GM12864 (cell line): ENCODE data around the gene MFF.

Experiments
- DNase-seq: peaks from one replicate; pipeline ENCODE4 v3.0.0-alpha.2; 2011; ENCODE audit warnings: low read depth
- H3K4me3 ChIP-seq: 2 replicates; pipeline ENCODE4 v1.5.1; 2011; ENCODE audit warnings: mild to moderate bottlenecking, low read depth, low read length, control low read depth
- CTCF ChIP-seq: IDR thresholded peaks from 2 replicates; pipeline ENCODE4 v1.5.1; 2011; ENCODE audit warnings: low read depth, mild to moderate bottlenecking, moderate library complexity, low read length, control low read depth, inconsistent platforms; ENCODE audit errors: missing control alignments

MFF gene

GRCh38 chr2:227395556-227395955 is 70.5 kb downstream of the MFF start:
- no peak for TF ChIP-seq CTCF
- H3K4me3 ChIP-seq = no peak overlapping the region
- no peak for DNase-seq

DNA sequence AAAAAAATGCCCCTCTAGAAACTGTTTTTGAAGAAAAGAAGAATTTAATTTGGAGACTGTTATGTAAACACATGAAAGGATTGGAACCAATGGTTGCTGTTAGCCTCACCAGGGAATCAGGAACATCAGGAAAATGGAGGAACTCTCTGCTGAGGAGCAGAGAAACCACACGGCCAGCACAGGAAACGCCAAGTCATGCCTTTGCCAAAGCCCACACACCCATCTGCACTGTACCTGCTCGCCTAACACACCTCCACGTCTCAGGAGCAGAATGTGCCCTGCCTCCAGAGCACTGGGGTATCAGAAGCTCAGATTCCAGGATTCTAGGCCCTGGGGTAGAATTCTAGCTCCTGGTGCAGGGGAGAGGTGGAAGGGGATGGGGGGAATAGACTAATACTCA is 72.5 kb downstream of the MFF start:
- no peak overlapping the region for H3K4me3 ChIP-seq
- TF ChIP-seq CTCF = no peak
- no peak for DNase-seq

DNA sequence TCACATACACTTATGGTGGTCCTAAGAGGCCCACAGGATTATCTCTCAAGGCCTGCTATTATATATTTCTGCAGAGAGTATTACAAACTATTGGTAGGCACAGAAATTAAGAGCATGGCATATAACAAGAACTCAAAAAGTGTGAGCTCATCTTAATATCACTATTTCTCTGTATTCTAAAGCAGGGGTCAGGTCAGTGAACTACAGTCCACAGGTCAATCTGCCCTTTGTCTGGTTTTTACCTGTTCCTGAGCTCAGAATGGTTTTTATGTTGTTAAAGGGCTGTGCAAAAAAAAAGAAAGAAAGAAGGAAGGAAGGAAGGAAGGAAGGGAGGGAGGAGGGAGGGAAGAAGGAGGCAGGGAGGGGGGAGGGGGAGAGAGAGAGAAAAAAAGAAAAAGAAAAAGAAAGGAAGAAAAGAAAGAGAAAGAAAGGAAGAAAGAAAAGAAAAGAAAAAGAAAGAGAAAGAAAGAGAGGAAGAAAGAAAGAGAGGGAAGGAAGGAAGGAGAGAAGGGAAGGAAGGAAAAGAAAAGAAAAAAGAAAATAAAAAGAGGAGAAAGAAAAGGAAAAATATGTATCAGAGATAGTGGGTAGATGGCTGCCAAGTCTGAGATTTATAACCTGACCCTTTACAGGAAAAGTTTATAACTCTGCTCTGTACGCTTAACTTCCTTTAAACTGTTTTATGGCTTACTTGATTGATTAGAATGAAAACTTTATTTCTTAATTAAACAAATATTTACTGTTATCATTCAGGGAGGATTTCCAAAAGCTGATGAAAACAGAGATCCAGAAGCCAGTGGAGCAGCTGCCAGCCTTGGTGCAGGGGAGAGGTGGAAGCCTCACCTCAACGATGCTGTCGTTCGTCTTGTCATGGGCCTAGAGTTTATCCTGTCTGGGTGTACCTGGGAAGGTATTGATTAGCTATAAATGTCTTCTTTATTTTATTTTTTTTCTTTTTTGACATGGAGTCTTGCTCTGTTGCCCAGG is 73.9 kb downstream of the MFF start:
- no peak overlapping the region for H3K4me3 ChIP-seq
- TF ChIP-seq CTCF = no peak
- DNase-seq = no peak

DNA sequence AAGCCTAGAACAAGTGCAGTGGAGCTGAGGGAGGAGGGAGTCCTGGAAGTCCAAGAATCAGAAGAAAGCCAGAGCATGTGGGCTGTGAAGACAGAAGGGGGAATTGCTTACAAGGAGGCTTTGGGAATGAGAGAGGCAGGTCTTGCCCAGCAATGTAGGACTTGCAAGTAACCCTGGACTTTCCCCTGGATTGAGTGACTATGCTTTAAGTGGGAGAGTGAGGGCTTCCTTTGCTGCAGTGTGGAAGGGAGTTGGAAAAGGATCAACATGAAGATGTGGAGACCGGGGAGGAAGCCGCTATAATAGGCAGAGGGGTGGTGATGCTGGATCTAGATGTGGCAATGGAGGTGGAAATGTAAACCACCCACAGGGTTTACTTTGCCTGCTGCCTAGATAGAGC is 76.5 kb downstream of the MFF start:
- TF ChIP-seq CTCF = no peak
- H3K4me3 ChIP-seq = no peak overlapping the region
- no peak for DNase-seq

DNA sequence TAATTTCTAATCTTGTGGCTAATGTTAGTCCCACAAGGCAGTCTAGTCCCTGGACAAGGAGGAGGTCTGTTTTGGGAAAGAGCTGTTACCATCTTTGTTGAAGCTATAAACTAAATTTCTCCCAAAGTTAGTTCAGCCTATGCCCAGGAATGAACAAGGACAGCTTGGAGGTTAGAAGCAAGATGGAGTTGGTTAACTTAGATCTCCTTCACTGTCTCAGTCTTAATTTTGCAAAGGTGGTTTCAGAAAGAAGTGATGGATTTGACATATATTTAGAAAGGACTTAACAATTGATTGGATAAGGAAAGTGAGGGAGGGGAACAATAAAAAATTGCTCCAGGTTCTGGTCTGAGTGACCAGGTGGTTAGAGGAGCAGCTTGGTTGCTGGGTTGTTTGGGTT is 77.3 kb downstream of the MFF start:
- TF ChIP-seq CTCF = no peak
- no peak overlapping the region for H3K4me3 ChIP-seq
- DNase-seq = no peak

DNA sequence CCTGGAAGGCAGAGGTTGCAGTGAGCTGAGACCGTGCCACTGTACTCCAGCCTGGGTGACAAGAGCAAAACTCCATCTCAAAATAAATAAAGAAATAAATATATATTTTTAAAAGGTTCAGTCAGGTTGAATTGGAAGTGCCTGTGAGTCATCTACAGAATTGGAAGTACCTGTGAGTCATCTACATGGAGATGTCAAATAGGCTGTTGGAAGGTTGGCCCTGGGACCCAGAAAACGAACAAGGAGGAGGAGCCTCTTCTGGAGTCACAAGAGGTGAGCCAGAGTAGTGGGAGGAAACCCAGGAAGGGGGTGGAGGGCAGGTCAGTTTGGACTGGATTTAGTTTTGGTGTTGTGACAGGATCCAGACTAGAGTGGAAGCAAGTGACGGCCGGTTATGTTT is 77.9 kb downstream of the MFF start:
- TF ChIP-seq CTCF = no peak
- H3K4me3 ChIP-seq = no peak overlapping the region
- no peak for DNase-seq
